Measurements from ENCODE around the gene SH3GL1.

GRCh38 chr19:4346020-4346383 lies 54.3 kb downstream of the SH3GL1 start:
- TF ChIP-seq, protein P1, sequence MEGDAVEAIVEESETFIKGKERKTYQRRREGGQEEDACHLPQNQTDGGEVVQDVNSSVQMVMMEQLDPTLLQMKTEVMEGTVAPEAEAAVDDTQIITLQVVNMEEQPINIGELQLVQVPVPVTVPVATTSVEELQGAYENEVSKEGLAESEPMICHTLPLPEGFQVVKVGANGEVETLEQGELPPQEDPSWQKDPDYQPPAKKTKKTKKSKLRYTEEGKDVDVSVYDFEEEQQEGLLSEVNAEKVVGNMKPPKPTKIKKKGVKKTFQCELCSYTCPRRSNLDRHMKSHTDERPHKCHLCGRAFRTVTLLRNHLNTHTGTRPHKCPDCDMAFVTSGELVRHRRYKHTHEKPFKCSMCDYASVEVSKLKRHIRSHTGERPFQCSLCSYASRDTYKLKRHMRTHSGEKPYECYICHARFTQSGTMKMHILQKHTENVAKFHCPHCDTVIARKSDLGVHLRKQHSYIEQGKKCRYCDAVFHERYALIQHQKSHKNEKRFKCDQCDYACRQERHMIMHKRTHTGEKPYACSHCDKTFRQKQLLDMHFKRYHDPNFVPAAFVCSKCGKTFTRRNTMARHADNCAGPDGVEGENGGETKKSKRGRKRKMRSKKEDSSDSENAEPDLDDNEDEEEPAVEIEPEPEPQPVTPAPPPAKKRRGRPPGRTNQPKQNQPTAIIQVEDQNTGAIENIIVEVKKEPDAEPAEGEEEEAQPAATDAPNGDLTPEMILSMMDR (conservative IDR thresholded peaks at IDR 0.05; ENCODE audit: low read length), result no peak
- no peak for TF ChIP-seq EZH2phosphoT487 (IDR thresholded peaks at IDR 0.05; ENCODE audit: borderline replicate concordance, low read depth, low read length)

Data from OCI-LY7 (cell line).